HepG2 (cell line): ENCODE measurements around the gene S1PR2.

Experiments used
- EZH2 ChIP-seq: conservative IDR thresholded peaks from 2 replicates; pipeline ENCODE4 v1.6.1; 2012; ENCODE audit warnings: mild to moderate bottlenecking, low read depth, low read length, moderate library complexity
- FLYWCH1 ChIP-seq: sonication (generic); formaldehyde crosslinking; IDR thresholded peaks from 2 replicates; pipeline ENCODE4 v1.8.1; 2023; ENCODE audit warnings: mild to moderate bottlenecking, missing genetic modification reagents
- KLF6 ChIP-seq: IDR thresholded peaks from 2 replicates; pipeline ENCODE4 v1.8.0; 2016; ENCODE audit warnings: missing biosample characterization, missing genetic modification reagents
- KMT2A ChIP-seq: sonication (generic); formaldehyde crosslinking; IDR thresholded peaks from 2 replicates; pipeline ENCODE4 v1.4.0; 2020; ENCODE audit warnings: missing genetic modification reagents
- MTA3 ChIP-seq: sonication (generic); formaldehyde crosslinking; IDR thresholded peaks from 2 replicates; pipeline ENCODE4 v1.4.0; 2020; ENCODE audit warnings: missing genetic modification reagents
- RBAK ChIP-seq: sonication (generic); formaldehyde crosslinking; IDR thresholded peaks from 2 replicates; pipeline ENCODE4 v1.5.1; 2020; ENCODE audit warnings: mild to moderate bottlenecking, missing genetic modification reagents
- TAF1 ChIP-seq: sonication (generic); formaldehyde crosslinking; IDR thresholded peaks from 2 replicates; pipeline ENCODE4 v1.4.0; 2020; ENCODE audit warnings: missing genetic modification reagents
- ZBTB8A ChIP-seq: sonication (generic); formaldehyde crosslinking; IDR thresholded peaks from 2 replicates; pipeline ENCODE4 v1.4.0; 2020; ENCODE audit warnings: mild to moderate bottlenecking, low read depth, missing genetic modification reagents, borderline replicate concordance
- ZNF121 ChIP-seq: sonication (generic); formaldehyde crosslinking; IDR thresholded peaks from 2 replicates; pipeline ENCODE4 v1.5.0; 2020; ENCODE audit warnings: mild to moderate bottlenecking, missing genetic modification reagents
- ZNF383 ChIP-seq: sonication (generic); formaldehyde crosslinking; IDR thresholded peaks from 2 replicates; pipeline ENCODE4 v1.4.0; 2020; ENCODE audit warnings: missing genetic modification reagents, mild to moderate bottlenecking, borderline replicate concordance
- ZNF451 ChIP-seq: sonication (generic); formaldehyde crosslinking; IDR thresholded peaks from 2 replicates; pipeline ENCODE4 v1.5.0; 2020; ENCODE audit warnings: mild to moderate bottlenecking, missing genetic modification reagents
- ZNF547 ChIP-seq: sonication (generic); formaldehyde crosslinking; IDR thresholded peaks from 2 replicates; pipeline ENCODE4 v1.5.1; 2020; ENCODE audit warnings: mild to moderate bottlenecking, missing genetic modification reagents
- ZNF740 ChIP-seq: sonication (generic); formaldehyde crosslinking; IDR thresholded peaks from 2 replicates; pipeline ENCODE4 v1.4.0; 2020; ENCODE audit warnings: missing genetic modification reagents

- no peak for TF ChIP-seq ZNF121 (CRISPR knock-in tag)
- TF ChIP-seq EZH2: no peak
- no peak for TF ChIP-seq ZNF547 (CRISPR knock-in tag)
- no peak for TF ChIP-seq KMT2A (CRISPR knock-in tag)
- no peak for TF ChIP-seq RBAK (CRISPR knock-in tag)
- TF ChIP-seq TAF1 (CRISPR knock-in tag): no peak
- 0 out of 2 replicates have a peak, but pooled peaks have one; percentile 16 for TF ChIP-seq ZNF451 (CRISPR knock-in tag)
- no peak for TF ChIP-seq FLYWCH1
- TF ChIP-seq KLF6 (CRISPR knock-in tag): no peak
- TF ChIP-seq ZBTB8A (CRISPR knock-in tag): no peak
- TF ChIP-seq ZNF383 (CRISPR knock-in tag): no peak
- TF ChIP-seq MTA3 (CRISPR knock-in tag): no peak
- peak; percentile 67; the same call in 1 of the 2 replicates for TF ChIP-seq ZNF740 (CRISPR knock-in tag)
Measured at GRCh38 chr19:10230861-10231611, at the start of gene S1PR2.
